ENCODE data around the gene TAGLN3.

Gene TAGLN3

GRCh38 chr3:112047264-112047663 is 48.5 kb downstream of the TAGLN3 start:
- ATAC-seq (replicated peaks; ENCODE audit: extremely low read depth, poor library complexity, severe bottlenecking) (no peak), DNase-seq (ENCODE audit: low spot score in 2 of 2) (no peak)
- Mint-ChIP-seq H3K4me1 (no peaks in the 10 kb centered on the region), H3K27ac (ENCODE audit: low read depth) (no peak overlapping the region), H3K36me3 (ENCODE audit: insufficient read depth) (no peaks in the 10 kb centered on the region), H3K27me3 (peaks cover 21% of the 10 kb centered on the region), H3K4me3 (no peak overlapping the region), H3K9me3 (no peaks in the 10 kb centered on the region)

GRCh38 chr3:112048911-112049310 is 50.2 kb downstream of the TAGLN3 start:
- Mint-ChIP-seq H3K9me3 (no peaks in the 10 kb centered on the region), H3K4me1 (no peaks in the 10 kb centered on the region), H3K4me3 (no peak overlapping the region), H3K27me3 (peaks cover 26% of the 10 kb centered on the region), H3K36me3 (ENCODE audit: insufficient read depth) (no peaks in the 10 kb centered on the region), H3K27ac (ENCODE audit: low read depth) (no peak overlapping the region)
- DNase-seq (ENCODE audit: low spot score in 2 of 2) = no peak
- ATAC-seq (replicated peaks; ENCODE audit: extremely low read depth, poor library complexity, severe bottlenecking) = no peak

GRCh38 chr3:112053229-112053628 is 54.5 kb downstream of the TAGLN3 start:
- no peaks in the 10 kb centered on the region for H3K9me3 Mint-ChIP-seq
- H3K36me3 Mint-ChIP-seq (ENCODE audit: insufficient read depth) = no peaks in the 10 kb centered on the region
- H3K4me3 Mint-ChIP-seq = no peak overlapping the region
- no peak overlapping the region for H3K27ac Mint-ChIP-seq (ENCODE audit: low read depth)
- H3K27me3 Mint-ChIP-seq = peaks cover 67% of the 10 kb centered on the region
- H3K4me1 Mint-ChIP-seq = peaks cover 7% of the 10 kb centered on the region
- ATAC-seq (replicated peaks; ENCODE audit: extremely low read depth, poor library complexity, severe bottlenecking) (no peak), DNase-seq (ENCODE audit: low spot score in 2 of 2) (no peak)

- no peaks in the 10 kb centered on the region for H3K9me3 Mint-ChIP-seq
- no peak for ATAC-seq (replicated peaks; ENCODE audit: extremely low read depth, poor library complexity, severe bottlenecking)
- DNase-seq (ENCODE audit: low spot score in 2 of 2) = no peak
- no peak overlapping the region for H3K27ac Mint-ChIP-seq (ENCODE audit: low read depth)
- H3K36me3 Mint-ChIP-seq (ENCODE audit: insufficient read depth) = no peaks in the 10 kb centered on the region
- peaks cover 74% of the 10 kb centered on the region for H3K27me3 Mint-ChIP-seq
- H3K4me1 Mint-ChIP-seq = peaks cover 7% of the 10 kb centered on the region
- H3K4me3 Mint-ChIP-seq = no peak overlapping the region
These were observed 57.8 kb downstream of the TAGLN3 start for GRCh38 chr3:112056451-112056929.

GRCh38 chr3:112059497-112059896 is 60.8 kb downstream of the TAGLN3 start:
- Mint-ChIP-seq H3K27me3 (peaks cover 56% of the 10 kb centered on the region), H3K4me1 (peaks cover 7% of the 10 kb centered on the region), H3K4me3 (no peak overlapping the region), H3K36me3 (ENCODE audit: insufficient read depth) (no peaks in the 10 kb centered on the region), H3K9me3 (no peaks in the 10 kb centered on the region), H3K27ac (ENCODE audit: low read depth) (no peak overlapping the region)
- DNase-seq (ENCODE audit: low spot score in 2 of 2) (no peak), ATAC-seq (replicated peaks; ENCODE audit: extremely low read depth, poor library complexity, severe bottlenecking) (no peak)

- Mint-ChIP-seq H3K27me3 (peaks cover 41% of the 10 kb centered on the region), H3K36me3 (ENCODE audit: insufficient read depth) (no peaks in the 10 kb centered on the region), H3K4me1 (peaks cover 7% of the 10 kb centered on the region), H3K4me3 (no peak overlapping the region), H3K9me3 (no peaks in the 10 kb centered on the region), H3K27ac (ENCODE audit: low read depth) (no peak overlapping the region)
- no peak for DNase-seq (ENCODE audit: low spot score in 2 of 2)
- ATAC-seq (replicated peaks; ENCODE audit: extremely low read depth, poor library complexity, severe bottlenecking) = no peak
These were observed 62.4 kb downstream of the TAGLN3 start for GRCh38 chr3:112061152-112061551.
